ENCODE measurements around the gene OAS3. TPM values are rescaled to one million over a fixed set of nuclear protein-coding genes. Genes with fewer than 3 reads are reported as not detected.

OAS3 gene
- total RNA-seq, 1 experiment from 2014 or later: 29.5 TPM

DNA sequence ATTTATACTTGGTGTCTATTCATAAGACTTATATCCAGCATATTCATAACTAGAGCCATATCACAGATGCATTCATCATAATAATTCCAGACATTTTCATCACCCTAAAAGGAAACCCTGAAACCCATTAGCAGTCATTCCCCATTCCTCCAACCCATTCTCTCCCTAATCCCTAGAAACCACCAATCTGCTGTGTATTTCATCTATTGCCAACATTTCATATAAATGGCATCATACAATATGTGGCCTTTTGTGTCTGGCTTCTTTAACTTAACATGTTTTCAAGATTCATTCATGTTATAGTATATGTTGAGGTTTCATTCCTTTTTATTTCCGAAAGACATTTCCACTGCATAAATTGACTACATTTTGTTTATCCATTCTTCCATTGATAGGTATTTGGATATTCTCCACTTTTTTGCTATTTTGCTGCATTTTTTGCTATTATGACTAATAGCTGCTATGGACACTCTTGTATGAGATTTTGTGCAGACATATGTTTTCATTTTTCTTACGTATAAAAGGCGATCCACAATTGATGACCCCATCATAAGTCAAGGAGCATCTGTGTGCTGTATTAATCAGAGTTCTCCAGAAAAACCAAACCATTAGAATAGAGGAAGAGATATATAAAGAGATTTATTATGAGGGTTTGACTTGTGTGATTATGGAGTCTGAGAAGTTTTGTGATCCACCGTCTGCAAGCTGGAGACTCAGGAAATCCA lies 34.9 kb downstream of the OAS3 start:
- no peaks in the 10 kb centered on the region for H3K9me3 ChIP-seq (ENCODE audit: control insufficient read depth in 1 of 2, insufficient read depth in 1 of 2, low read depth in 1 of 2, low read length in 2 of 2)
- no peak overlapping the region for H3K9ac ChIP-seq (ENCODE audit: low read length)
- TF ChIP-seq EGR1 (IDR thresholded peaks at IDR 0.05; ENCODE audit: low read depth) (no peak), POLR2AphosphoS5 (IDR thresholded peaks at IDR 0.05; ENCODE audit: low read depth, low read length) (no peak), ELF1 (IDR thresholded peaks at IDR 0.05; ENCODE audit: borderline replicate concordance, low read depth) (no peak), SRF (IDR thresholded peaks at IDR 0.05; ENCODE audit: low read depth) (no peak)
- no TSS peak for BruUV-seq (replicated peaks)
- no peaks in the 10 kb centered on the region for H3K9me2 ChIP-seq (ENCODE audit: insufficient read depth)
- ChIA-PET POLR2A (no interaction called here), CTCF (interaction anchor here (1.2 kb wide), 1 partner anchor 20 kb away, joined by 4 read pairs; no protein-coding TSS in a partner anchor), RAD21 (ENCODE audit: low non-redundant PET in 1 of 2, low total read pairs in 2 of 2, uncharacterized antibody in 2 of 2, unreplicated experiment in 2 of 2) (no interaction called here)
- no peak overlapping the region for H3K4me3 ChIP-seq (replicated peaks in 1 of 2; ENCODE audit: low read depth in 1 of 2, low read length in 2 of 2)
- no peak overlapping the region for H3K27ac ChIP-seq (ENCODE audit: low read depth, low read length)
- no peak for ATAC-seq
- no peaks in the 10 kb centered on the region for H3K27me3 ChIP-seq (ENCODE audit: insufficient read depth, low read length)
- no peak overlapping the region for H2AFZ ChIP-seq (ENCODE audit: low read depth, low read length, poor library complexity, severe bottlenecking)
- no peak for DNase-seq (ENCODE audit: low read depth, low spot score)
- intact Hi-C loops (cut with micrococcal nuclease): no loop called here
- H3K4me1 ChIP-seq (ENCODE audit: control insufficient read depth in 1 of 2, insufficient read depth in 2 of 2, low read length in 2 of 2): no peaks in the 10 kb centered on the region
- no peak overlapping the region for H3K4me2 ChIP-seq (ENCODE audit: low read length)
- H3K79me2 ChIP-seq (ENCODE audit: insufficient read depth, low read length): no peaks in the 10 kb centered on the region
- H3K36me3 ChIP-seq (ENCODE audit: control insufficient read depth in 1 of 2, insufficient read depth in 2 of 2, low read length in 2 of 2): no peaks in the 10 kb centered on the region
- no peaks in the 10 kb centered on the region for H4K20me1 ChIP-seq (ENCODE audit: insufficient read depth)

DNA sequence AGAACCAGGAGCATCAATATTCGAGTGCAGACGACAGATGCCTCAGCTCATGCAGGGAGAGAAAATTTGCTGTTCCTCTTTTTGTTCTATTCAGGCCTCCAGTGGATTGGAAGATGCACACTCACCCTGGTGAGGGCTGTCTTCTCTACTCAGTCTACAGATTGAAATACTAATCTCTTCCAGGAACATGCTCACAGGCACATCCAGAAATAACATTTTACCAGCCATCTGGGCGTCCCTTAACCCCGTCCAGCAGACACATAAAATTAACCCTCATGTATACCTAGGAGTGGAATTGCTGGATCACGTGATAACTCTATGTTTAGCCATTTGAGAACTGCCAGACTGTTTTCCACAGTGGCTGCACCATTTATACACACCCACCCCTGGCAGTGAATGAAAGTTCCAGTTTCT lies 35.6 kb downstream of the OAS3 start:
- CTCF ChIA-PET: no interaction called here
- TF ChIP-seq JUND (IDR thresholded peaks at IDR 0.05) (no peak), SIN3A (IDR thresholded peaks at IDR 0.05; ENCODE audit: low read depth) (no peak), ZNF274 (IDR thresholded peaks at IDR 0.05; ENCODE audit: low read depth, low read length) (no peak), TCF7L2 (IDR thresholded peaks at IDR 0.05; ENCODE audit: borderline replicate concordance, extremely low read depth, insufficient read depth, insufficient read length) (no peak), CBX3 (IDR thresholded peaks at IDR 0.05; ENCODE audit: low read depth) (no peak), POLR2AphosphoS5 (IDR thresholded peaks at IDR 0.05; ENCODE audit: low read depth, low read length) (no peak), RAD21 (IDR thresholded peaks at IDR 0.05; ENCODE audit: low read depth) (no peak), EZH2phosphoT487 (IDR thresholded peaks at IDR 0.05; ENCODE audit: borderline replicate concordance) (no peak), SP1 (IDR thresholded peaks at IDR 0.05; ENCODE audit: low read depth) (no peak), YY1 (IDR thresholded peaks at IDR 0.05; ENCODE audit: extremely low read depth, insufficient replicate concordance, low read depth, low read length) (no peak)
- TF ChIP-seq, protein P1, sequence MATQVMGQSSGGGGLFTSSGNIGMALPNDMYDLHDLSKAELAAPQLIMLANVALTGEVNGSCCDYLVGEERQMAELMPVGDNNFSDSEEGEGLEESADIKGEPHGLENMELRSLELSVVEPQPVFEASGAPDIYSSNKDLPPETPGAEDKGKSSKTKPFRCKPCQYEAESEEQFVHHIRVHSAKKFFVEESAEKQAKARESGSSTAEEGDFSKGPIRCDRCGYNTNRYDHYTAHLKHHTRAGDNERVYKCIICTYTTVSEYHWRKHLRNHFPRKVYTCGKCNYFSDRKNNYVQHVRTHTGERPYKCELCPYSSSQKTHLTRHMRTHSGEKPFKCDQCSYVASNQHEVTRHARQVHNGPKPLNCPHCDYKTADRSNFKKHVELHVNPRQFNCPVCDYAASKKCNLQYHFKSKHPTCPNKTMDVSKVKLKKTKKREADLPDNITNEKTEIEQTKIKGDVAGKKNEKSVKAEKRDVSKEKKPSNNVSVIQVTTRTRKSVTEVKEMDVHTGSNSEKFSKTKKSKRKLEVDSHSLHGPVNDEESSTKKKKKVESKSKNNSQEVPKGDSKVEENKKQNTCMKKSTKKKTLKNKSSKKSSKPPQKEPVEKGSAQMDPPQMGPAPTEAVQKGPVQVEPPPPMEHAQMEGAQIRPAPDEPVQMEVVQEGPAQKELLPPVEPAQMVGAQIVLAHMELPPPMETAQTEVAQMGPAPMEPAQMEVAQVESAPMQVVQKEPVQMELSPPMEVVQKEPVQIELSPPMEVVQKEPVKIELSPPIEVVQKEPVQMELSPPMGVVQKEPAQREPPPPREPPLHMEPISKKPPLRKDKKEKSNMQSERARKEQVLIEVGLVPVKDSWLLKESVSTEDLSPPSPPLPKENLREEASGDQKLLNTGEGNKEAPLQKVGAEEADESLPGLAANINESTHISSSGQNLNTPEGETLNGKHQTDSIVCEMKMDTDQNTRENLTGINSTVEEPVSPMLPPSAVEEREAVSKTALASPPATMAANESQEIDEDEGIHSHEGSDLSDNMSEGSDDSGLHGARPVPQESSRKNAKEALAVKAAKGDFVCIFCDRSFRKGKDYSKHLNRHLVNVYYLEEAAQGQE (IDR thresholded peaks at IDR 0.05; ENCODE audit: low read depth): no peak

More for the DNA sequence above, 35.6 kb downstream of the OAS3 start:
- ATAC-seq (no peak), DNase-seq (ENCODE audit: low read depth, low spot score) (no peak)
- intact Hi-C loops (cut with micrococcal nuclease): no loop called here
- H4K20me1 ChIP-seq (ENCODE audit: insufficient read depth): no peaks in the 10 kb centered on the region
- no peak overlapping the region for H3K4me2 ChIP-seq (ENCODE audit: low read length)
- H3K27ac ChIP-seq (ENCODE audit: low read depth, low read length): no peak overlapping the region
- H3K9me3 ChIP-seq (ENCODE audit: control insufficient read depth in 1 of 2, insufficient read depth in 1 of 2, low read depth in 1 of 2, low read length in 2 of 2): no peaks in the 10 kb centered on the region
- no peak overlapping the region for H3K9ac ChIP-seq (ENCODE audit: low read length)
- BruUV-seq (replicated peaks): no TSS peak
- H3K4me1 ChIP-seq (ENCODE audit: control insufficient read depth in 1 of 2, insufficient read depth in 2 of 2, low read length in 2 of 2): no peaks in the 10 kb centered on the region
- no peak overlapping the region for H3K4me3 ChIP-seq (replicated peaks in 1 of 2; ENCODE audit: low read depth in 1 of 2, low read length in 2 of 2)
- no peaks in the 10 kb centered on the region for H3K27me3 ChIP-seq (ENCODE audit: insufficient read depth, low read length)
- ChIA-PET POLR2A (no interaction called here), RAD21 (ENCODE audit: low non-redundant PET in 1 of 2, low total read pairs in 2 of 2, uncharacterized antibody in 2 of 2, unreplicated experiment in 2 of 2) (no interaction called here)
- H3K79me2 ChIP-seq (ENCODE audit: insufficient read depth, low read length): no peaks in the 10 kb centered on the region
- H3K9me2 ChIP-seq (ENCODE audit: insufficient read depth): no peaks in the 10 kb centered on the region
- H2AFZ ChIP-seq (ENCODE audit: low read depth, low read length, poor library complexity, severe bottlenecking): no peak overlapping the region
- H3K36me3 ChIP-seq (ENCODE audit: control insufficient read depth in 1 of 2, insufficient read depth in 2 of 2, low read length in 2 of 2): no peaks in the 10 kb centered on the region
